ENCODE measurements around the gene ZFPM1.

DNA sequence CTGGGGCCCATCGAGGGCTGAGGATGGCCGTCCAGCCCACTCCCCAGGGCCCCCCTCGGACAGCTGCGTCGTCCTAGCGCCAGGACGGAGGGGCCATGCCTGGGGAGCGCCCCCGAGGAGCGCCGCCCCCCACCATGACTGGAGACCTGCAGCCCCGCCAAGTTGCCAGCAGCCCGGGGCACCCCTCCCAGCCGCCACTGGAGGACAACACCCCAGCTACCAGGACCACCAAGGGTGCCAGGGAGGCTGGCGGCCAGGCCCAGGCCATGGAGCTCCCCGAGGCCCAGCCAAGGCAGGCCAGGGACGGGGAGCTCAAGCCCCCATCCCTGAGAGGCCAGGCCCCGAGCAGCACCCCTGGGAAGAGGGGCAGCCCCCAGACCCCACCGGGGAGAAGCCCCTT lies 25.7 kb upstream of the ZFPM1 start:
- TF ChIP-seq, protein P1, sequence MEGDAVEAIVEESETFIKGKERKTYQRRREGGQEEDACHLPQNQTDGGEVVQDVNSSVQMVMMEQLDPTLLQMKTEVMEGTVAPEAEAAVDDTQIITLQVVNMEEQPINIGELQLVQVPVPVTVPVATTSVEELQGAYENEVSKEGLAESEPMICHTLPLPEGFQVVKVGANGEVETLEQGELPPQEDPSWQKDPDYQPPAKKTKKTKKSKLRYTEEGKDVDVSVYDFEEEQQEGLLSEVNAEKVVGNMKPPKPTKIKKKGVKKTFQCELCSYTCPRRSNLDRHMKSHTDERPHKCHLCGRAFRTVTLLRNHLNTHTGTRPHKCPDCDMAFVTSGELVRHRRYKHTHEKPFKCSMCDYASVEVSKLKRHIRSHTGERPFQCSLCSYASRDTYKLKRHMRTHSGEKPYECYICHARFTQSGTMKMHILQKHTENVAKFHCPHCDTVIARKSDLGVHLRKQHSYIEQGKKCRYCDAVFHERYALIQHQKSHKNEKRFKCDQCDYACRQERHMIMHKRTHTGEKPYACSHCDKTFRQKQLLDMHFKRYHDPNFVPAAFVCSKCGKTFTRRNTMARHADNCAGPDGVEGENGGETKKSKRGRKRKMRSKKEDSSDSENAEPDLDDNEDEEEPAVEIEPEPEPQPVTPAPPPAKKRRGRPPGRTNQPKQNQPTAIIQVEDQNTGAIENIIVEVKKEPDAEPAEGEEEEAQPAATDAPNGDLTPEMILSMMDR (IDR thresholded peaks at IDR 0.05) = no peak
- TF ChIP-seq POLR2AphosphoS5 (IDR thresholded peaks at IDR 0.05; ENCODE audit: insufficient read depth in 1 of 2, low read depth in 1 of 2) (no peak), POLR2A (IDR thresholded peaks at IDR 0.05) (no peak)
